IMR-90 (cell line): ENCODE data around the gene BTN1A1. TPM values are rescaled to one million over a fixed set of nuclear protein-coding genes. Genes with fewer than 3 reads are reported as not detected.
A peak's percentile ranks its signal among the peaks of the same experiment; 100 is the strongest.

Source experiments
- ATAC-seq: fragments of 200-7000 bp; cut with Tn5 transposase; 2 replicates; pipeline ENCODE4 v1.9.1; 2020; ENCODE audit warnings: low read depth, mild to moderate bottlenecking, moderate library complexity
- BruUV-seq: library from RNA; stranded (reverse); fragments of 400-500 nt; replicated peaks from 2 replicates; lab custom pipeline; 2021; lab: Mats Ljungman, UMichigan
- CTCF ChIA-PET: fragments of 300-600 bp; formaldehyde crosslinking; extraction: SDS; loops from one replicate; lab custom pipeline; 2021; ENCODE audit warnings: antibody characterized with exemption; lab: Yijun Ruan, JAX
- POLR2A ChIA-PET: fragments of 300-600 bp; sonication (Branson Sonifier 250); formaldehyde crosslinking; loops from one replicate; lab custom pipeline; 2022; ENCODE audit warnings: antibody characterized with exemption; ENCODE audit not compliant: unreplicated experiment; lab: Charles Lee
- DNase-seq: peaks from one replicate; pipeline ENCODE4 v3.0.0; 2013
- H2AFZ ChIP-seq: replicated peaks from 2 replicates; pipeline ENCODE3; 2013; ENCODE audit warnings: low read length, mild to moderate bottlenecking; ENCODE audit not compliant: poor library complexity
- H2AK5ac ChIP-seq: 2 replicates; pipeline ENCODE4 v1.6.1; 2013; ENCODE audit warnings: low read depth, low read length, inconsistent platforms
- H2AK9ac ChIP-seq: replicated peaks from 2 replicates; pipeline ENCODE3; 2013; ENCODE audit warnings: mild to moderate bottlenecking, low read depth, low read length, moderate library complexity; ENCODE audit not compliant: poor library complexity
- H2BK120ac ChIP-seq: 2 replicates; pipeline ENCODE4 v1.6.1; 2013; ENCODE audit warnings: low read depth, low read length, inconsistent platforms
- H2BK15ac ChIP-seq: 3 replicates; pipeline ENCODE4 v1.6.1; 2013; ENCODE audit warnings: low read depth, low read length, inconsistent platforms
- H2BK20ac ChIP-seq: 2 replicates; pipeline ENCODE4 v1.6.1; 2013; ENCODE audit warnings: low read depth, mild to moderate bottlenecking, inconsistent platforms, low read length, moderate library complexity
- H2BK5ac ChIP-seq: 2 replicates; pipeline ENCODE4 v1.6.1; 2013; ENCODE audit warnings: mild to moderate bottlenecking, low read depth, low read length, inconsistent platforms; ENCODE audit not compliant: poor library complexity, severe bottlenecking
- H3K14ac ChIP-seq: replicated peaks from 2 replicates; pipeline ENCODE4 v1.6.1; 2013; ENCODE audit warnings: low read depth, low read length, inconsistent platforms
- H3K18ac ChIP-seq: 2 replicates; pipeline ENCODE4 v1.6.1; 2013; ENCODE audit warnings: low read depth, low read length, control low read depth
- H3K23ac ChIP-seq: 2 replicates; pipeline ENCODE4 v1.6.1; 2013; ENCODE audit warnings: low read depth, low read length, inconsistent platforms
- H3K27ac ChIP-seq: 2 replicates; pipeline ENCODE4 v1.5.1; 2013; ENCODE audit warnings: mild to moderate bottlenecking, control low read depth, low read length; ENCODE audit not compliant: insufficient read depth
- H3K27me3 ChIP-seq: 2 replicates; pipeline ENCODE4 v1.6.1; 2013; ENCODE audit warnings: low read length; ENCODE audit not compliant: control insufficient read depth, insufficient read depth
- H3K36me3 ChIP-seq: 2 replicates; pipeline ENCODE4 v1.6.1; 2013; ENCODE audit warnings: low read length, mixed read lengths; ENCODE audit not compliant: control insufficient read depth, insufficient read depth
- H3K4ac ChIP-seq: 2 replicates; pipeline ENCODE4 v1.6.1; 2013; ENCODE audit warnings: low read depth, low read length, inconsistent platforms
- H3K4me1 ChIP-seq: 2 replicates; pipeline ENCODE4 v1.6.1; 2013; ENCODE audit warnings: low read length, mixed read lengths; ENCODE audit not compliant: control insufficient read depth, insufficient read depth
- H3K4me2 ChIP-seq: 2 replicates; pipeline ENCODE4 v1.6.1; 2013; ENCODE audit warnings: low read depth, mild to moderate bottlenecking, control low read depth, low read length, moderate library complexity
- H3K4me3 ChIP-seq: 2 replicates; pipeline ENCODE4 v1.5.1; 2013; ENCODE audit warnings: low read depth, mild to moderate bottlenecking, control low read depth, low read length, moderate library complexity; ENCODE audit not compliant: insufficient read depth
- H3K56ac ChIP-seq: 2 replicates; pipeline ENCODE4 v1.6.1; 2013; ENCODE audit warnings: low read length, inconsistent platforms; ENCODE audit not compliant: insufficient read depth; ENCODE audit errors: extremely low read depth
- H3K79me1 ChIP-seq, 2 experiments: 2 replicates each; pipeline ENCODE4 v1.6.1; 2013; ENCODE audit warnings: low read length in 2 of 2, inconsistent platforms in 1 of 2, low read depth in 1 of 2
- H3K9ac ChIP-seq: 2 replicates; pipeline ENCODE4 v1.6.1; 2013; ENCODE audit warnings: low read depth, low read length, control low read depth
- H3K9me1 ChIP-seq: 2 replicates; pipeline ENCODE4 v1.6.1; 2013; ENCODE audit warnings: low read length, inconsistent platforms; ENCODE audit not compliant: insufficient read depth
- H3K9me3 ChIP-seq: 2 replicates; pipeline ENCODE4 v1.6.1; 2013; ENCODE audit warnings: low read length; ENCODE audit not compliant: control insufficient read depth, insufficient read depth
- H4K20me1 ChIP-seq: 2 replicates; pipeline ENCODE4 v1.6.1; 2013; ENCODE audit warnings: low read length, inconsistent platforms; ENCODE audit not compliant: insufficient read depth
- H4K5ac ChIP-seq: 2 replicates; pipeline ENCODE4 v1.6.1; 2013; ENCODE audit warnings: mild to moderate bottlenecking, low read depth, low read length, control low read depth
- H4K8ac ChIP-seq, 2 experiments: 2 replicates each; pipeline ENCODE4 v1.6.1; 2013; ENCODE audit warnings: low read depth in 2 of 2, low read length in 2 of 2, control low read depth in 1 of 2, inconsistent platforms in 1 of 2
- H4K91ac ChIP-seq: 2 replicates; pipeline ENCODE4 v1.6.1; 2013; ENCODE audit warnings: low read depth, low read length, inconsistent platforms; ENCODE audit not compliant: insufficient read depth
- CEBPB ChIP-seq: IDR thresholded peaks from 2 replicates; pipeline ENCODE4 v1.6.1; 2012; ENCODE audit warnings: low read depth, low read length, improper control_type of control experiment
- CHD1 ChIP-seq: IDR thresholded peaks from 2 replicates; pipeline ENCODE4 v1.6.1; 2012; ENCODE audit warnings: low read depth, low read length, improper control_type of control experiment
- MAFK ChIP-seq: IDR thresholded peaks from 2 replicates; pipeline ENCODE4 v1.6.1; 2012; ENCODE audit warnings: low read depth, low read length, improper control_type of control experiment
- RCOR1 ChIP-seq: IDR thresholded peaks from 2 replicates; pipeline ENCODE4 v1.6.1; 2012; ENCODE audit warnings: mild to moderate bottlenecking, low read length, improper control_type of control experiment; ENCODE audit not compliant: insufficient replicate concordance
- WGBS, 2 experiments: methylation state at CpG; one replicate each; pipeline versions ENCODE4 v1.1.5 to v1.1.7; 2013; ENCODE audit warnings: missing lambda C conversion rate in 2 of 2; ENCODE audit not compliant: insufficient read length in 1 of 2; ENCODE audit errors: extremely low coverage in 2 of 2; 5-methylcytosine and 5-hydroxymethylcytosine counted together
- dilution Hi-C: fragments of 300-500 bp; cut with HindIII; formaldehyde crosslinking; loops from one replicate; pipeline ENCODE4 v1.14.3; 2018; ENCODE audit warnings: low sequenced_read_pairs; ENCODE audit not compliant: unreplicated experiment
- in situ Hi-C: fragments of 300-500 bp; cut with MboI; formaldehyde crosslinking; loops from 3 replicates; pipeline ENCODE4 v1.14.3; 2019; ENCODE audit warnings: low sequenced_read_pairs, inconsistent platforms, mixed read lengths
- intact Hi-C: fragments of 100-400 bp; cut with micrococcal nuclease; formaldehyde crosslinking; loops from 2 replicates; pipeline ENCODE4 v1.10.0; 2022
- polyA plus RNA-seq, 3 experiments: library from polyadenylated mRNA; depleted of rRNA; stranded (reverse); fragments of >200 nt; gene quantifications; 2 replicates each; pipeline ENCODE4 v1.2.3, GENCODE V29; 2012; ENCODE audit warnings: low replicate concordance in 1 of 3
- total RNA-seq: library from RNA; depleted of rRNA; stranded (reverse); fragments of >200 nt; gene quantifications from 2 replicates; pipeline ENCODE4 v1.2.3, GENCODE V29; 2012

BTN1A1 gene
- total and polyA plus RNA-seq, 2 of the 4 experiments (the other 2 are of a cell fraction), result not detected

DNA sequence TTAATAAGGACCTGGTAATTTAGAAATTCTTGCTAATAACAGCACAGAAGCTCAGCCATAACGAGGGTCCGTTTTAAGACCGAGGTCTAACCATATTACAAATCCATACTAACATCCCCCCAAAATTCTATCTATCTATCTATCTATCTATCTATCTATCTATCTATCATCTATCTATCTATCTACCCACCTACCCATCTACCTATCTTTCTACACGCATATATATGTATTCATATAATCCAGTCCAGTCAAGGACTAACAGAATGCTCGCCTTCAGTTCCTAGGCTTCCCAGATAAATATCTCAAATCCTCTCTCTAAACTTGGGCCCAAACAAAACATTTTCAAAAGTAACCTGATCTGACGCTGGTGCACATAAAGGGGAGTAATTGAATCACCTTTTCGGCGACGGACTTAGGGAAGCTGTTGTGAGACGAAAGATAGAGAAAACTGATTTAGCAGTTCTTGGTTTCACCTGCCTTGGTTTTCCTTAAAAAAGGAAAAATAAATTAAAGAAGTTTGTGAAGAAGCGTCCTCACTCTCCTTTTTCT lies 52.6 kb downstream of the BTN1A1 start:
- no peak overlapping the region for H4K5ac ChIP-seq
- in situ Hi-C loops, result no loop called here
- no peak for TF ChIP-seq RCOR1
- no peak for TF ChIP-seq MAFK
- TF ChIP-seq CHD1, result no peak
- TF ChIP-seq CEBPB, result no peak
- no peak for ATAC-seq
- peak overlapping the region; percentile 86; the same call in 1 of the 2 replicates for H3K4me2 ChIP-seq
- ChIA-PET POLR2A (no interaction called here), CTCF (interaction anchor here (1.1 to 1.4 kb wide), 3 partner anchors 20 to 230 kb away, joined by 3 read pairs; no protein-coding TSS in a partner anchor)
- dilution Hi-C loops, result no loop called here
- H4K20me1 ChIP-seq, result peaks cover 9% of the 10 kb centered on the region
- H3K4ac ChIP-seq, result no peak overlapping the region
- peak overlapping the region; percentile 69; the same call in 1 of the 2 replicates for H3K4me3 ChIP-seq
- H2AK5ac ChIP-seq, result no peak overlapping the region
- H4K91ac ChIP-seq, result no peak overlapping the region
- no peak overlapping the region for H3K18ac ChIP-seq
- H3K56ac ChIP-seq, result no peak overlapping the region
- no peak for DNase-seq
- no peak overlapping the region for H2BK20ac ChIP-seq
- no peak overlapping the region for H2AFZ ChIP-seq
- H3K27ac ChIP-seq, result no peak overlapping the region
- intact Hi-C loops, result loop anchor here (1.0 to 10.0 kb wide), 2 partner anchors 14 to 228 kb away; partner anchors contain the start of gene HMGN4
- no peak overlapping the region for H3K14ac ChIP-seq
- no peak overlapping the region for H2BK120ac ChIP-seq
- H3K4me1 ChIP-seq, result no peaks in the 10 kb centered on the region
- H3K9me1 ChIP-seq, result no peaks in the 10 kb centered on the region
- H2BK5ac ChIP-seq, result no peak overlapping the region
- no peak overlapping the region for H2AK9ac ChIP-seq
- H2BK15ac ChIP-seq, result no peak overlapping the region
- BruUV-seq, result no TSS peak
- H4K8ac ChIP-seq, result no peak overlapping the region
- H3K79me1 ChIP-seq, result no peaks in the 10 kb centered on the region
- no peaks in the 10 kb centered on the region for H3K36me3 ChIP-seq
- no peaks in the 10 kb centered on the region for H3K9me3 ChIP-seq
- H3K23ac ChIP-seq, result no peak overlapping the region
- no peaks in the 10 kb centered on the region for H3K27me3 ChIP-seq
- 96% methylated on average over 5 of the region's 11 CpGs; no CpG with 5 or more reads in 1 of the 2 experiments for WGBS, 2 experiments
- H3K9ac ChIP-seq, result no peak overlapping the region
